Measurements from ENCODE around the gene MAP3K5. TPM values are rescaled to one million over a fixed set of nuclear protein-coding genes. Genes with fewer than 3 reads are reported as not detected.

The MAP3K5 gene
- total and polyA plus RNA-seq, 2 of the 8 experiments (the other 6 are each of a cell fraction or from before 2014, with no cell fraction given), result 0.63 to 2.6 TPM

- TF ChIP-seq GTF2F1 (IDR thresholded peaks at IDR 0.05; ENCODE audit: borderline replicate concordance, low read depth, low read length) (no peak), ZNF274 (IDR thresholded peaks at IDR 0.05; ENCODE audit: borderline replicate concordance, extremely low read depth, low read length) (no peak), CHD7 (IDR thresholded peaks at IDR 0.05; ENCODE audit: insufficient replicate concordance, low read length) (no peak), SIN3A (conservative IDR thresholded peaks at IDR 0.05 in 1 of 2, IDR thresholded peaks at IDR 0.05 in 1 of 2; ENCODE audit: low read depth in 1 of 2, low read length in 2 of 2) (no peak), TCF12 (IDR thresholded peaks at IDR 0.05; ENCODE audit: low read depth, low read length) (no peak), EGR1 (IDR thresholded peaks at IDR 0.05; ENCODE audit: borderline replicate concordance, low read depth, low read length) (no peak)
Observed at GRCh38 chr6:136539967-136540652, 252.2 kb downstream of the MAP3K5 start (continued).

Measured in H1 (cell line).